Measurements from ENCODE around the gene IFT81.
"Not testable (repeated sequence)": the region's sequence is repeated elsewhere in the genome, so short reads cannot be mapped to it uniquely, and the experiment has no call there.

The IFT81 gene

GRCh38 chr12:110253176-110253575 lies 129.0 kb downstream of the IFT81 start:
- Mint-ChIP-seq H3K27ac (no peak overlapping the region), H3K4me1 (no peaks in the 10 kb centered on the region), H3K4me3 (no peak overlapping the region), H3K9me3 (no peaks in the 10 kb centered on the region), H3K36me3 (no peaks in the 10 kb centered on the region)
- DNase-seq (ENCODE audit: low spot score in 2 of 2): no peak
- ATAC-seq: no peak

DNA sequence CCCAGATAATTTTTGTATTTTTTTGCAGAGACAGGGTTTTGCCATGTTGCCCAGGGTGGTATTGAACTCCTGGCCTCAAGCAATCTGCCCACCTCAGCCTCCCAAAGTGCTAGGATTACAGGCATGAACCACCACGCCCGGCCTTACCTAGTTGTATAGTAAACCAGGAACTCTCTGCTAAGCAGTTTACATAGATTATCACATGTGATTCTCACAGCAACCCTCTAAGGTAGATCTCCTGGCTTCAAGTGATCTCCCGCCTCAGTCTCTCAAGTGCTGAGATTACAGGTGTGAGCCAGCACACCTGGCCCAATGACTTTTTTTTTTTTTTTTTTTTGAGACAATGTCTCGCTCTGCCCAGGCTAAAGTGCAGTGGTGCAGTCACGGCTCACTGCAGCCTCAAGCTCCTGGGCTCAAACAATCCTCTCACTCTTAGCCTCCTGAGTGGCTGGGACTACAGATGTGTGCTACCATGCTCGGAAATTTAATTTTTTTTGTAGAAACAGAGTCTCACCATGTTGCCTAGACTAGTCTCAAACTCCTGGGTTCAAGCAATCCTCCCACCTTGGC lies 130.9 kb downstream of the IFT81 start:
- Mint-ChIP-seq H3K9me3 (no peaks in the 10 kb centered on the region), H3K27ac (no peak overlapping the region), H3K36me3 (no peaks in the 10 kb centered on the region), H3K4me3 (no peak overlapping the region), H3K4me1 (no peaks in the 10 kb centered on the region)
- DNase-seq (ENCODE audit: low spot score in 2 of 2) (no peak), ATAC-seq (no peak)

DNA sequence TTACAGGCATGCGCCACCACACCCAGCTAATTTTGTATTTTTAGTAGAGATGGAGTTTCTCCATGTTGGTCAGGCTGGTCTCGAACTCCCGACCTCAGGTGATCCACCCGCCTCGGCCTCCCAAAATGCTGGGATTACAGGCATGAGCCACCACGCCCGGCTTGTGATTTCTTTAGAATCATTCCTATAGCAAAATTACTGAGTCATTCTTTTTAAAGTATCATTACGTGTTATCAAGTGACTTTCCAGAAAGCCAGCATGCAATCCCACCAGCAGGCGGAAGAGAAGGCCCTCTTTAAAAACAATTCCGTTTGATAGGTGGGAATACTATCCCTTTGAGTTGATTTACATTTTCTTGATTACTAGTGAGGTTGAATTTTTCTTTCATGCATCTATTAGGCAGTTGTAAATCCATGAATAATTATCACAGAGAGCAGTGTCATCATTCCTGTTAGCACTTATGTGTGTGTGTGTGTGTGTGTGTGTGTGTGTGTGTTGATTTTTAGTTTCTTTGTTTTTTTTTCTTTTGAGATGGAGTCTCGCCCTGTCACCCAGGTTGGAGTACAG lies 131.8 kb downstream of the IFT81 start:
- H3K36me3 Mint-ChIP-seq; H3K9me3 Mint-ChIP-seq; H3K27ac Mint-ChIP-seq; ATAC-seq; H3K4me3 Mint-ChIP-seq; H3K4me1 Mint-ChIP-seq; DNase-seq (ENCODE audit: low spot score in 2 of 2): not testable (repeated sequence)

DNA sequence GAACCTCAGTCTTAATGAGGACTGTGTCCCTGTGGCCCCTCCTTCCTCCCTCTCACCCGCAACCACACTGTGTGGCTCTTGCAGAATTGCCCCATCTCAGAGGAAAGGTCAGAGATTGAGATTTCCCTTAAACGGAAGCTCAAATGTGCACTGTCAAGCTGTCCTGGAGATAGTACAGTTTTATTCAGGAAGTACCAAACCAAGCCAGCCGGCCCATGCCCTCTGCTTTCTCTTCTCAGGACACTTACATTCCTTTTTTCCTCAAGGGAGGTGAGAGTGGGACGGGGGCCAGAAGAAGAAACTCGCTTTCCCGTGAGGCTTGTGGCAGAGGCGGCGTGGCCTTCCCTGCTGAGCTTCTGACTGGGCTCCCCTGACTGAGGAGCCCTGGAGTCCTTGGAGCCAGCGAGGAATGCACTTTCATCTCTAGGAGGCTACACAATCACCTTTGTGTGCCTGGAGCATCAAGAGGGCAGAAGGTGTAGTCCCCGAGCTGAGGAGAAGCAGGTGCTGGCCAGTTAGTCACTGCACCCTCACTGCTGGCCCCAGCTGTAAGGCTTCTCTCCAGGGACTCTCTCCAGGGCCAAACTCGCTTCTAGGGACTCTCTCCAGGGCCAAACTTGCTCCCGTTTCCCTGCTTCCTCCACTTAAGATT lies 132.7 kb downstream of the IFT81 start:
- Mint-ChIP-seq H3K36me3 (no peaks in the 10 kb centered on the region), H3K4me1 (no peaks in the 10 kb centered on the region), H3K27ac (no peak overlapping the region), H3K9me3 (no peaks in the 10 kb centered on the region), H3K4me3 (no peak overlapping the region)
- no peak for ATAC-seq
- no peak for DNase-seq (ENCODE audit: low spot score in 2 of 2)

GRCh38 chr12:110258466-110258865 lies 134.3 kb downstream of the IFT81 start:
- no peak for ATAC-seq
- Mint-ChIP-seq H3K9me3 (no peaks in the 10 kb centered on the region), H3K4me1 (no peaks in the 10 kb centered on the region), H3K27ac (no peak overlapping the region), H3K4me3 (no peak overlapping the region), H3K36me3 (no peaks in the 10 kb centered on the region)
- no peak for DNase-seq (ENCODE audit: low spot score in 2 of 2)

DNA sequence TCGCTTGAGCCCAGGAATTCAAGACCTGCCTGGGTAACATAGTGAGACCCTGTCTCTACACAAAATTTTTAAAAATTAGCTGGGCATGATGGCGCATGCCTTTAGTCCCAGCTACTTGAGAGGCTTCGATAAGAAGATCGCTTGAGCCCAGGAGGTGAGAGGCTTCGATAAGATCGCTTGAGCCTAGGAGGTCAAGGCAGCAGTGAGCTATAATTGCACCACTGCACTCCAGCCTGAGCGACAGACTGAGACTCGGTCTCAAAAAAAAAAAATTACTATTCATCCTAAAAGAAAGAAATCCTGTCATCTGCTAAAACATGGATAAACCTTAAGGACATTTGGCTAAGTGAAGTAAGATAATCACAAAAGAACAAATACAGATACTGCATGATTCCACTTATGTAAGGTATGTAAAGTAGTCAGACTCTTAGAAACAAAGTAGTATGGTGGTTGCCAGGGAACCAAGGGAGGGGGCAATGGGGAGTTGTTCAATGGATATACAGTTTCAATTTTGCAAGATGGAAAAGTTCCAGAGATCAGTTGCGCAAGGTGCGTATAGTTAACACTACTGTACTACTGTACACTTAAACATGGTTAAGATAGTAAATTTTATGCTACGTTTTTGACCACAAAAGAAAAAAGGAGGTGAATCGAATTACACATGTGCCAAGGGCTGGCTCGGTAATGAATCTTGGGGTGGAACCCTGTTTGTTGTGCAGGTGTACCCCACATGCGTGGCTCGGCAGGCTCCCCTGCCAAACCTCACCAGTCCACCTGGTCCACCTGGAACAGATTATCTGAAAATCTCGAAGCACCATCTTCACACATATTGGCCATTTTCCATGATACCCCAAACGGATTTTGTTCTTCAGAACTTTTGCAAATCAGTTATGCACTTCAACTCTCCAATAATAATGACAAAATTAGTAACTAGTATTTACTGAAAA lies 138.6 kb downstream of the IFT81 start:
- Mint-ChIP-seq H3K4me1 (no peaks in the 10 kb centered on the region), H3K9me3 (no peaks in the 10 kb centered on the region), H3K36me3 (no peaks in the 10 kb centered on the region), H3K4me3 (no peak overlapping the region), H3K27ac (no peak overlapping the region)
- ATAC-seq (no peak), DNase-seq (ENCODE audit: low spot score in 2 of 2) (no peak)

GRCh38 chr12:110266381-110266960 lies 142.3 kb downstream of the IFT81 start:
- Mint-ChIP-seq H3K4me3 (no peak overlapping the region), H3K9me3 (no peaks in the 10 kb centered on the region), H3K27ac (no peak overlapping the region), H3K4me1 (no peaks in the 10 kb centered on the region), H3K36me3 (no peaks in the 10 kb centered on the region)
- ATAC-seq: no peak
- DNase-seq (ENCODE audit: low spot score in 2 of 2): no peak

DNA sequence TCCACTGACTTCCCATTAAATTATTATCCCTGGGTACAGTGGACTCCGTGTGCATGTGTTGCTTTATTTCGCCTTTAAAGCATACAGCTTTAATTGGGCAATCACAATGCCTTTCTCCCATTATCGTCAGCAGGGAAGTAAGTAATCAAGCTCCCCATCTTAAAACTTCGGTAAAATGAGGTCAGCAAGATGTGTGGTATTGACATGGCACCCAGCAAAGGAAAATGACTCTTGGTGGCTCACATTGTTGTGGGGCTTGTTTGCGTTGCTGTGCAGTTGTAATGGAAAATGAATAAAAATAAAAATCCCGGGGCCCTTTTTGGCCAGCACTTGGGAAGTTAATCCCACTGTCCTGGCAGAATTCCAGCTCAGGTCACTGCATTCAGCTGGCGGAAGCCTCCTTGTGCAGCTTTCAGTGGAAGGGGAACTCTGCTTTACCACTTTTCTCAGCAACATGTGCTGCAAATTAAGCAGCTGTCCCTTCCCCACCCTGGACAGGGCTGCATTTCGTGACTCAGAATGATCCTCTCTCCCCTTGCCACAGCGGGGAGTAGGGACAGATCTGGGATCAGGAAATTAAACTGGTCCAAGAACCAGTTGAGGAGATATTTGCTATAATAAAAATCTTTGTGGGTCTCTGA lies 142.9 kb downstream of the IFT81 start:
- Mint-ChIP-seq H3K4me3 (no peak overlapping the region), H3K27ac (no peak overlapping the region), H3K9me3 (no peaks in the 10 kb centered on the region), H3K36me3 (no peaks in the 10 kb centered on the region), H3K4me1 (no peaks in the 10 kb centered on the region)
- ATAC-seq: no peak
- DNase-seq (ENCODE audit: low spot score in 2 of 2): no peak
